ENCODE data around the gene PTPRN2.
"Not testable (repeated sequence)": the region's sequence is repeated elsewhere in the genome, so short reads cannot be mapped to it uniquely, and the experiment has no call there.

The PTPRN2 gene

DNA sequence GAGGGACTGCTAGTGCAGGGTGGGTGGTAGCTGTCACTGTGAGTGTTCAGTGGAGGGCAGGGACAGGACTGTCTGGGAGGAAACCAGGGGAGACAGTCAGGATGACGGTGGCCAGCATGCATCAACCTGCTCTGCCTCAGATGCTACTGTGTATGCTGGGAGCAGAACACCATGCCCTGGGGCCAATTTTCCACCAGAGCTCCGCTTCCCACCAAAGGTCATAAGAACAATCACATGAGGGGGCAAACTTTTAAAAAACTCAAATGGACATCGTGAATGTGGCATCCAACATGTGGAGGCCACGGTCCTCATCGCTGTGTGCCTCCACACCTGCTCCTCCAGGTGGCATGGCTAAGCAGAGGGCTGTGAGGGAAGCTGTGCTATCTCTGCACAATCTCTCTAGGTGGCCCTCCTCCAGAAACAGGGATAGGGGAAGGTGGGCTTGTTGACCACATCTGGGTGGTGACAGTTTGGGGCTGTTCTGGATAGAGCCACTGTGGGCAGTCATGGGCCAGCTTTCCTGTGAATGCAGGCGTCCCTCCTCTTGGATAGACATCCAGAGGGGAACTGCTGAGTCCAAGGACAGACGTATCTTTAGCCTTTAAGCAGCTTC lies 411.0 kb downstream of the PTPRN2 start:
- Histone ChIP-seq H3K27me3 (ENCODE audit: control insufficient read depth, insufficient read depth, low read length) (no peaks in the 10 kb centered on the region), H3K9ac (ENCODE audit: low read depth, low read length) (no peak overlapping the region), H3K4me1 (ENCODE audit: control insufficient read depth, insufficient read depth, low read length) (no peaks in the 10 kb centered on the region), H3K36me3 (ENCODE audit: insufficient read depth, low read length) (no peaks in the 10 kb centered on the region), H3K9me3 (replicated peaks; ENCODE audit: low read length) (peaks cover 13% of the 10 kb centered on the region), H3K4me3 (ENCODE audit: low read length) (no peak overlapping the region), H3K4me2 (ENCODE audit: low read length) (no peak overlapping the region)

DNA sequence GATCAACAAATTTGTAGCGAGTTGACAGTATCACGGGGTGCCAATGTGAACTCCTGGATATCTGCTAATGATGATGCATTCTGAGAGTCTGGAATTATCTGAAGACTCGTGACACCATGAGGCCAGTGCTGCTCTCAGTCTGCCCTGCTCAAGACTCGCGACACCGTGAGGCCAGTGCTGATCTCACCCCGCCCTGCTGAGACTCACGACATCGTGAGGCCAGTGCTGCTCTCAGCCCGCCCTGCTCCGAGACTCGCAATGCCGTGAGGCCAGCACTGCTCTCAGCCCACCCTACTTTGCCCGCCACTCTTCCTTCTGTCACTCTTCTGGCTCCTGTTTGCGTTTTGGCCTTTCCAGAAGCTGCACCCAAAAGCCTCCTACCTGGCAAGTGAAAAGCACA lies 411.8 kb downstream of the PTPRN2 start:
- Histone ChIP-seq H3K9ac (ENCODE audit: low read depth, low read length) (no peak overlapping the region), H3K4me3 (ENCODE audit: low read length) (no peak overlapping the region), H3K4me2 (ENCODE audit: low read length) (no peak overlapping the region), H3K9me3 (replicated peaks; ENCODE audit: low read length) (peaks cover 13% of the 10 kb centered on the region), H3K27me3 (ENCODE audit: control insufficient read depth, insufficient read depth, low read length) (no peaks in the 10 kb centered on the region), H3K4me1 (ENCODE audit: control insufficient read depth, insufficient read depth, low read length) (no peaks in the 10 kb centered on the region), H3K36me3 (ENCODE audit: insufficient read depth, low read length) (no peaks in the 10 kb centered on the region)

GRCh38 chr7:158174947-158175346 lies 412.7 kb downstream of the PTPRN2 start:
- no peak overlapping the region for H3K9ac ChIP-seq (ENCODE audit: low read depth, low read length)
- H3K4me1 ChIP-seq (ENCODE audit: control insufficient read depth, insufficient read depth, low read length): no peaks in the 10 kb centered on the region
- peaks cover 13% of the 10 kb centered on the region for H3K9me3 ChIP-seq (replicated peaks; ENCODE audit: low read length)
- H3K36me3 ChIP-seq (ENCODE audit: insufficient read depth, low read length): no peaks in the 10 kb centered on the region
- no peaks in the 10 kb centered on the region for H3K27me3 ChIP-seq (ENCODE audit: control insufficient read depth, insufficient read depth, low read length)
- no peak overlapping the region for H3K4me2 ChIP-seq (ENCODE audit: low read length)
- no peak overlapping the region for H3K4me3 ChIP-seq (ENCODE audit: low read length)

GRCh38 chr7:158167373-158167772 lies 420.2 kb downstream of the PTPRN2 start:
- H3K36me3 ChIP-seq (ENCODE audit: insufficient read depth, low read length): no peaks in the 10 kb centered on the region
- H3K27me3 ChIP-seq (ENCODE audit: control insufficient read depth, insufficient read depth, low read length): no peaks in the 10 kb centered on the region
- no peak overlapping the region for H3K4me2 ChIP-seq (ENCODE audit: low read length)
- no peak overlapping the region for H3K4me3 ChIP-seq (ENCODE audit: low read length)
- no peaks in the 10 kb centered on the region for H3K4me1 ChIP-seq (ENCODE audit: control insufficient read depth, insufficient read depth, low read length)
- H3K9ac ChIP-seq (ENCODE audit: low read depth, low read length): no peak overlapping the region
- H3K9me3 ChIP-seq (replicated peaks; ENCODE audit: low read length): peaks cover 17% of the 10 kb centered on the region

GRCh38 chr7:158166386-158167340 lies 421.0 kb downstream of the PTPRN2 start:
- Histone ChIP-seq H3K9me3 (replicated peaks; ENCODE audit: low read length) (peaks cover 23% of the 10 kb centered on the region), H3K4me3 (ENCODE audit: low read length) (no peak overlapping the region), H3K4me1 (ENCODE audit: control insufficient read depth, insufficient read depth, low read length) (no peaks in the 10 kb centered on the region), H3K9ac (ENCODE audit: low read depth, low read length) (no peak overlapping the region), H3K27me3 (ENCODE audit: control insufficient read depth, insufficient read depth, low read length) (no peaks in the 10 kb centered on the region), H3K4me2 (ENCODE audit: low read length) (no peak overlapping the region), H3K36me3 (ENCODE audit: insufficient read depth, low read length) (no peaks in the 10 kb centered on the region)

DNA sequence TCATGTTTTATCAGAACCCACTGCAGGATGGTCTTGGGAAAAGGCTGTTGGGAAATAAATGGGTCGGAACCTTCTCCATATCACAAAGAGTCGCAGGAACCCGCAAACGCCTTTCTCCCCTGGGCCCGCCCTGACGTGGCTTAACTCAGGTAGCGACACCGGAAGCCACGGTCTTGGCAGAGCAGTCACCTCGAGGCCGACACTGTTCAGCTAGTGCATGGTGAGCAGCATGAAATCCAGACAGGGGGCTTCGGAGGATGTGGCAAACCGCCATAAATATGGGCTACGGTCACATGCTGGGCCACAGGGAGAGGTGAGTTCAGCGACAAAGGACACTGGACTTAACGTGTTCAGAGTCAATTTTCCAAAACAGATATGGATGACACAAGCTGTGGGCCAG lies 421.9 kb downstream of the PTPRN2 start:
- no peaks in the 10 kb centered on the region for H3K27me3 ChIP-seq (ENCODE audit: control insufficient read depth, insufficient read depth, low read length)
- no peak overlapping the region for H3K9ac ChIP-seq (ENCODE audit: low read depth, low read length)
- H3K36me3 ChIP-seq (ENCODE audit: insufficient read depth, low read length): no peaks in the 10 kb centered on the region
- H3K9me3 ChIP-seq (replicated peaks; ENCODE audit: low read length): peaks cover 23% of the 10 kb centered on the region
- H3K4me3 ChIP-seq (ENCODE audit: low read length): no peak overlapping the region
- no peaks in the 10 kb centered on the region for H3K4me1 ChIP-seq (ENCODE audit: control insufficient read depth, insufficient read depth, low read length)
- no peak overlapping the region for H3K4me2 ChIP-seq (ENCODE audit: low read length)

DNA sequence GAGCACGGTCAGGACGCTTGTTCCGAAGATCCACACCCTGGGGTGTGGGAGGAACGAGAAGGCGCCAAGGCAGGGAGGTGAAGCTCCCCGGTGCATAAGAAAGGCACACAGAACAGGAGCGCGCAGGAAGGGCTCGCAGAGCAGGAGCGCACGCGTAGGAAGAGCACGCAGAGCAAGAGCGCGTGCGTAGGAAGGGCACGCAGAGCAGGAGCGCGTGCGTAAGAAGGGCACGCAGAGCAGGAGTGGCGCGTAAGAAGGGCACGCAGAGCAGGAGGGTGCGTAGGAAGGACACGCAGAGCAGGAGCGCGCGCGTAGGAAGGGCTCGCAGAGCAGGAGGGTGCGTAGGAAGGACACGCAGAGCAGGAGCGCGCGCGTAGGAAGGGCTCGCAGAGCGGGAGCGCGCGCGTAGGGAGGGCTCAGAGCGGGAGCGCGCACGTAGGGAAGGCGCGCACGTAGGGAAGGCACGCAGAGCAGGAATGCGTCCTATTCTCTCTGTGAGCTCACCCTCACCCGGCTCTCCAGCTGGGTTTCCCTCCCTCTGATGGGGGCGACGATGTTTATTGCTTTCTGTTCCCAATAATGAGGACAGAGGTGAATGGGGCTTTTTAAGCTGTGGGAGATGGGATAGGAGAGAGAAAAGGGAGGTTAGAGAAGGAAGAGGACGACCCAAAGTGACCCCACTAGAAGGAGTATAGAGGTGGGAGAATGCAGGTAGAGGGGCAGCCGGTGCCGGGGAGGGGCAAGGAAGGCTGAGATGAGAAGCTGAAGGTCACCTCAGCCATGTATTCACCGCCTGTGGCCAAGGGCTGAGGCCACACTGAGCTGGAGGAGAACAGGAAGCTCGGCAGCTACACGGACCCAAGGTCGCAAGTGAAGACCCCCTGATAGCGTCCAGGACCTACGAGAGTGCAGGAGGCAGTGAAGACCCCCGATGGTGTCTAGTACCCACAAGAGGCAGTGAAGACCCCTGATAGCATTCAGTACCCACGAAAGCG lies 423.2 kb downstream of the PTPRN2 start:
- Histone ChIP-seq H3K9ac (ENCODE audit: low read depth, low read length) (no peak overlapping the region), H3K9me3 (replicated peaks; ENCODE audit: low read length) (peaks cover 23% of the 10 kb centered on the region), H3K36me3 (ENCODE audit: insufficient read depth, low read length) (no peaks in the 10 kb centered on the region), H3K4me1 (ENCODE audit: control insufficient read depth, insufficient read depth, low read length) (no peaks in the 10 kb centered on the region), H3K27me3 (ENCODE audit: control insufficient read depth, insufficient read depth, low read length) (no peaks in the 10 kb centered on the region), H3K4me2 (ENCODE audit: low read length) (no peak overlapping the region), H3K4me3 (ENCODE audit: low read length) (no peak overlapping the region)

- Histone ChIP-seq H3K36me3 (ENCODE audit: insufficient read depth, low read length) (no peaks in the 10 kb centered on the region), H3K4me2 (ENCODE audit: low read length) (no peak overlapping the region), H3K4me3 (ENCODE audit: low read length) (no peak overlapping the region), H3K9me3 (replicated peaks; ENCODE audit: low read length) (peaks cover 9% of the 10 kb centered on the region), H3K4me1 (ENCODE audit: control insufficient read depth, insufficient read depth, low read length) (no peaks in the 10 kb centered on the region), H3K9ac (ENCODE audit: low read depth, low read length) (no peak overlapping the region), H3K27me3 (ENCODE audit: control insufficient read depth, insufficient read depth, low read length) (no peaks in the 10 kb centered on the region)
Observed at GRCh38 chr7:158161194-158161593, 426.4 kb downstream of the PTPRN2 start.

- H3K9me3 ChIP-seq (replicated peaks; ENCODE audit: low read length): peaks cover 11% of the 10 kb centered on the region
- no peak overlapping the region for H3K4me3 ChIP-seq (ENCODE audit: low read length)
- H3K4me2 ChIP-seq (ENCODE audit: low read length): no peak overlapping the region
- no peak overlapping the region for H3K9ac ChIP-seq (ENCODE audit: low read depth, low read length)
- H3K4me1 ChIP-seq (ENCODE audit: control insufficient read depth, insufficient read depth, low read length): no peaks in the 10 kb centered on the region
- H3K36me3 ChIP-seq (ENCODE audit: insufficient read depth, low read length): no peaks in the 10 kb centered on the region
- H3K27me3 ChIP-seq (ENCODE audit: control insufficient read depth, insufficient read depth, low read length): no peaks in the 10 kb centered on the region
Observed at GRCh38 chr7:158160199-158160598, 427.4 kb downstream of the PTPRN2 start.

DNA sequence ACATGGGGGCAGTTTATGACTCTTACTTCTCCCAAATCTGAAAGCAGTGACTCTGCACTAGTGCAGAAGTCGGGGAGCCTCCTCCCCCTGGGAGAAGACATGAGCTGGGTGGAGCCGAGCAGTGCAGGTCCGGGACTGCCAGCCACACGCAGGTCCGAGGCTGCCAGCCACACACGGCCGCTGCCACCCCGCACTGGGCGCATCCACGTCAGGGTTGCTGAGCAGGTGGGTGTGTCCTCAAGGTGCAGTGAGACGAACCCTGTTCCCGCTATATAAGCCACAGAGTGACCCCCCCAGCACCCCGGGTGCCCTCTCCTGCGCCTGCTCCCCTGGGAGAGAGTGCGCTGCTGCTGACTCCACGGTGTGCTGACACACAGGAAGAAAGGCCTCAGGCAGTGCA lies 430.2 kb downstream of the PTPRN2 start:
- H3K36me3 ChIP-seq (ENCODE audit: insufficient read depth, low read length): no peaks in the 10 kb centered on the region
- H3K27me3 ChIP-seq (ENCODE audit: control insufficient read depth, insufficient read depth, low read length): no peaks in the 10 kb centered on the region
- no peak overlapping the region for H3K4me2 ChIP-seq (ENCODE audit: low read length)
- H3K9ac ChIP-seq (ENCODE audit: low read depth, low read length): no peak overlapping the region
- no peak overlapping the region for H3K4me3 ChIP-seq (ENCODE audit: low read length)
- peaks cover 11% of the 10 kb centered on the region for H3K9me3 ChIP-seq (replicated peaks; ENCODE audit: low read length)
- H3K4me1 ChIP-seq (ENCODE audit: control insufficient read depth, insufficient read depth, low read length): no peaks in the 10 kb centered on the region

DNA sequence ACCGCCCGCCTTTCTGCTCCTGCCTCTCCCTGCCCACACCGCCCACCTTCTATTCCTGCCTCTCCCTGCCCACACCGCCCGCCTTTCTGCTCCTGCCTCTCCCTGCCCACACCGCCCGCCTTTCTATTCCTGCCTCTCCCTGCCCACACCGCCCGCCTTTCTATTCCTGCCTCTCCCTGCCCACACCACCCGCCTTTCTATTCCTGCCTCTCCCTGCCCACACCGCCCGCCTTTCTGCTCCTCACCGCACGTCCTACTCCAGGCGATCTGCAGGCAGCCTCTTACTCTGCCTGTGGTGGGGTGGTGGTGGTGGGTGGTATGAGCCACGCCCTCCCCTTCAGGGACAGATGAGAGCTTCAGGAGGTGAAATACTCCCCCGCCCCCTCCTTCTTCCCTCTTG lies 436.4 kb downstream of the PTPRN2 start:
- H3K4me2 ChIP-seq (ENCODE audit: low read length); H3K4me3 ChIP-seq (ENCODE audit: low read length); H3K9ac ChIP-seq (ENCODE audit: low read depth, low read length); H3K36me3 ChIP-seq (ENCODE audit: insufficient read depth, low read length); H3K27me3 ChIP-seq (ENCODE audit: control insufficient read depth, insufficient read depth, low read length); H3K4me1 ChIP-seq (ENCODE audit: control insufficient read depth, insufficient read depth, low read length): not testable (repeated sequence)
- peaks cover 22% of the 10 kb centered on the region for H3K9me3 ChIP-seq (replicated peaks; ENCODE audit: low read length)
